WI38 (cell line): ENCODE measurements around the gene MAPT.

Experiments used
- H3K4me3 ChIP-seq: 2 replicates; pipeline ENCODE4 v1.5.1; 2011; ENCODE audit warnings: low read depth, mild to moderate bottlenecking, control low read depth, low read length
- CTCF ChIP-seq: IDR thresholded peaks from 2 replicates; pipeline ENCODE4 v1.5.1; 2012; ENCODE audit warnings: low read depth, mild to moderate bottlenecking, control low read depth, low read length

The MAPT gene

GRCh38 chr17:46039592-46040186 is 145.3 kb downstream of the MAPT start:
- no peak overlapping the region for H3K4me3 ChIP-seq
- no peak for TF ChIP-seq CTCF

DNA sequence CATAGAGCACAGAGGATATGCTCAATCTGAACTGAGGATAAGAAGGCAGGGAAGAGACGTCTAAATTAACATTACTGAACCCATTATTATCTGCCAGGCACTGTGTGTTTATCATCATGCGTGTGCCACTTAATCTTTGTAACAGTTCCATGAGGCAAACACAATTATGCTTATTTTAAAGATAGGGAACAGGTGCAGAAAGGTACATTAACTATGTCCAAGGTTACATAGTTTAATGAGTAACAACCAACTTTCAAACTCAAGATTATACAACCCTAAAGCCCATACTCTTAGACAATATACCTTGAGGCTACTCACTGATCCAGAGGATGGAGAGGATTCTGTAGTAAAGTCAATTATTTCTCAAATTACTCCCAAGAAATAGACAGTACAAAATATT is 147.9 kb downstream of the MAPT start:
- no peak for TF ChIP-seq CTCF
- H3K4me3 ChIP-seq, result no peak overlapping the region

DNA sequence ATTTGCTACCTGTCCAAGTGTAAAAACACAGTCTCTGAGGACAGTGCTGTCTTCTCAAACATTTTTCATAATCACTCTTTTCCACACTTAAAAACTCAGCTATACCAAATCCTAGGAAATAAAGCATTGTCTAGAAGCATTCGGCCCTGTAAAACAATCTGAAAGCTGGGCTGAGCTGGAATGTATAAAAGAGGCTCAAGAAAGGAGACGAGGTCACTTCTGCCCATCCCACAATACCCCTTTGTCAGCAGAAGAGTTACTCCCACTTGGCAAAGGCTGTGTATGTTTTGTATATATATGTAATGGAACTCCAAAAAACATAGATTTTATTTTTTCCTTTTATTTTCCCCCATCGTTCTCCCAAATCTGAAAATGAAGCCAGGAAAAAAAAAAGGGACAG is 148.6 kb downstream of the MAPT start:
- no peak overlapping the region for H3K4me3 ChIP-seq
- no peak for TF ChIP-seq CTCF

DNA sequence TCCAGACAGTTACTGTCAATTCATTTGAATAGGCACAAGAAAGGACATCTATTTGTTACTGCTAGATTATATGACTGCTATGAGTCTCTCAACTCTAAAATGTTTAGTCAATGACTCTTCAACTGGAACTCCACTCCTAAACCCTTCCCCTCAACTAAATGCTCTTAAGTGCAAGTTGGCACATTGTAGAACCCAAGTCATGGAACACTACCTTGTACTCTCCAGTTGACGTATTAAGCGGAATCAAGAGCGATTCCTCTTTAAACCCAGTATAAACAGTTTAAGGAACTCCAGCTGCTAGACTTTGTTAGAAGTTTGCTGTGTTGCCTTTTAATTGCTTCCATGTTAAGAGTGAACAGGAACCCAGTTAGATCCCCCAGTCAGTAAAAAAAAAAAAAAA is 149.3 kb downstream of the MAPT start:
- no peak for TF ChIP-seq CTCF
- no peak overlapping the region for H3K4me3 ChIP-seq

- peak; percentile 79 for TF ChIP-seq CTCF
These were observed 150.1 kb downstream of the MAPT start for GRCh38 chr17:46044286-46044928.

DNA sequence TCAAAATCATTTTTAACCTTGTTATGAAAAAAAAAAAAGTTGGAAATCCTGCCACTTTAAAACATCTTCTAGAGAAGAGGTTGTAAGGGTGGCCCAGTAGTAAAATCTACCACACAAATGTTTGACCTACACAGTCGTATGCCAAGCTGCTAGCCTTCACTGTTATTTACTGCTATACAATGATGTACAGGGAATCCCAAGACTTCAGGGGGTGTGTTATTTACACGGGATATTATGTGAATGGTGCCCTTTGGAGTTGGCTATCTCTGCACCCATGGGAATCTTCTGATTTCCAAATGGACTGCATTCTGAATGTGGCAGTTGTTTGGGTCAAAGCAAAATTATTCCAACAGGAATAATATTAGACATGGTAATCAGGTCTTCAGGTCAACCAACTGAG is 150.6 kb downstream of the MAPT start:
- TF ChIP-seq CTCF, result no peak
- no peak overlapping the region for H3K4me3 ChIP-seq

More at GRCh38 chr17:46044286-46044928, 150.1 kb downstream of the MAPT start:
- no peak overlapping the region for H3K4me3 ChIP-seq

DNA sequence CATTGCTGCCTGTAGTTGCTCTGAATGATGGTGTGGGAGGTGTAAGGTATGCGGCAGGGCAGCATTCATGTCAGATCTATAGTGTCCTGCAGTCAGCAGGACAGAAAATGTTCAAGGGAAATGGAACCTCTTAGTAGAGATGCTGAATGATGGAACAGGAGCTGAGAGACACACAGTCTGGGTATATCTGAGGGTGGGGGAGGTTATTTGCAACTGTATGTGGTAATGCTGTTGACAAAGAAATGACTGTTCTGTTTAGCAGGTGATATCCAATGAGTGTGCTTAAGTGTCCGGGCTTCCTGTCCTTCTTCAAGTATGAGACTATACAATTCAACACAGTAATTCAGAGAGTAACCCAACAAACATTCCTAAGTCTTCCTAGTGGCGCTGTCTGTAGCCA is 151.3 kb downstream of the MAPT start:
- TF ChIP-seq CTCF, result no peak
- no peak overlapping the region for H3K4me3 ChIP-seq
